Loucy (cell line): ENCODE data around the gene PCDHGA7.
"Not testable (repeated sequence)": the region's sequence is repeated elsewhere in the genome, so short reads cannot be mapped to it uniquely, and the experiment has no call there.

ENCODE experiments used
- H2AFZ ChIP-seq: fragments of 200-600 bp; sonication (generic); 2 replicates; pipeline ENCODE4 v1.6.0; 2016; ENCODE audit warnings: antibody characterized with exemption, mild to moderate bottlenecking, low read length, moderate library complexity
- H3F3A ChIP-seq: fragments of 200-600 bp; 2 replicates; pipeline ENCODE4 v1.6.0; 2016; ENCODE audit warnings: antibody characterized with exemption, low read depth, mild to moderate bottlenecking
- H3K27me3 ChIP-seq: fragments of 200-600 bp; sonication (generic); 2 replicates; pipeline ENCODE4 v1.6.1; 2014; ENCODE audit warnings: low read length, mild to moderate bottlenecking; ENCODE audit not compliant: insufficient read depth, poor library complexity, severe bottlenecking
- H3K36me3 ChIP-seq: fragments of 200-600 bp; sonication (generic); 2 replicates; pipeline ENCODE4 v1.6.1; 2016; ENCODE audit warnings: low read length; ENCODE audit not compliant: insufficient read depth
- H3K4me1 ChIP-seq: fragments of 200-600 bp; sonication (generic); 2 replicates; pipeline ENCODE4 v1.5.1; 2014; ENCODE audit warnings: low read length, mild to moderate bottlenecking; ENCODE audit not compliant: insufficient read depth, poor library complexity, severe bottlenecking
- H3K4me2 ChIP-seq: fragments of 200-600 bp; sonication (generic); 2 replicates; pipeline ENCODE4 v1.6.0; 2014; ENCODE audit warnings: antibody characterized with exemption, low read length, low read depth, mild to moderate bottlenecking; ENCODE audit not compliant: poor library complexity, severe bottlenecking
- H3K4me3 ChIP-seq: fragments of 200-600 bp; sonication (generic); 2 replicates; pipeline ENCODE4 v1.5.1; 2014; ENCODE audit warnings: low read length, mild to moderate bottlenecking, mixed read lengths; ENCODE audit not compliant: poor library complexity, severe bottlenecking
- H3K79me2 ChIP-seq: fragments of 200-600 bp; sonication (generic); 2 replicates; pipeline ENCODE4 v1.6.1; 2014; ENCODE audit warnings: low read length; ENCODE audit not compliant: insufficient read depth
- H3K9ac ChIP-seq: fragments of 200-600 bp; sonication (generic); 2 replicates; pipeline ENCODE4 v1.6.0; 2014; ENCODE audit warnings: mild to moderate bottlenecking, low read depth, low read length, moderate library complexity; ENCODE audit not compliant: poor library complexity, severe bottlenecking
- H3K9me2 ChIP-seq: fragments of 200-600 bp; sonication (generic); replicated peaks from 2 replicates; pipeline ENCODE4 v1.6.1; 2016; ENCODE audit warnings: low read depth, low read length, mixed read lengths
- H3K9me3 ChIP-seq: fragments of 200-600 bp; sonication (generic); 2 replicates; pipeline ENCODE4 v1.6.1; 2014; ENCODE audit warnings: mild to moderate bottlenecking, antibody characterized with exemption, low read length, low read depth; ENCODE audit not compliant: insufficient read depth
- H4K20me1 ChIP-seq: fragments of 200-600 bp; sonication (generic); 2 replicates; pipeline ENCODE4 v1.6.0; 2014; ENCODE audit warnings: antibody characterized with exemption, low read length, mild to moderate bottlenecking; ENCODE audit not compliant: insufficient read depth, poor library complexity, severe bottlenecking
- EZH2phosphoT487 ChIP-seq: fragments of 200-600 bp; IDR thresholded peaks from 2 replicates; pipeline ENCODE4 v1.6.1; 2018; ENCODE audit warnings: antibody characterized with exemption, mild to moderate bottlenecking, moderate library complexity, borderline replicate concordance
- TF ChIP-seq, protein P1 (sequence below): fragments of 200-600 bp; sonication (generic); conservative IDR thresholded peaks from 2 replicates; pipeline ENCODE4 v1.5.1; 2014; ENCODE audit warnings: mild to moderate bottlenecking, antibody characterized with exemption, low read length

Gene PCDHGA7

DNA sequence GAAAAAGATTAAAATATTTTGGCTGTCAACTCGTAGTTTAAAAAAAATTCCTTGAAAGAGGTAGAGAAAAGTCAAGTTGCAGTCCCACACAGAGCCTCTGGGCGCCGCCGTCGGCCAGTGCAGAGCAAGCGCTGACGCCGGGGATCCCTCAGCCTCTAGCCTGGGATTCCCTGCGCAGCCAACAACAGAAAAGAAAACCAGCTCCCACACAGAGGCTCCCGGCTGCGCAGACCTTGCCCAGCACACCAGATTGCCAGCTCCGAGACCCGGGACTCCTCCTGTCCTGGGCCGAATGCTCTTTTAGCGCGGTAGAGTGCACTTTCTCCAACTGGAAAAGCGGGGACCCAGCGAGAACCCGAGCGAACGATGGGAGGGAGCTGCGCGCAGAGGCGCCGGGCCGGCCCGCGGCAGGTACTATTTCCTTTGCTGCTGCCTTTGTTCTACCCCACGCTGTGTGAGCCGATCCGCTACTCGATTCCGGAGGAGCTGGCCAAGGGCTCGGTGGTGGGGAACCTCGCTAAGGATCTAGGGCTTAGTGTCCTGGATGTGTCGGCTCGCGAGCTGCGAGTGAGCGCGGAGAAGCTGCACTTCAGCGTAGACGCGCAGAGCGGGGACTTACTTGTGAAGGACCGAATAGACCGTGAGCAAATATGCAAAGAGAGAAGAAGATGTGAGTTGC lies 35.1 kb downstream of the PCDHGA7 start, which contains the start of gene PCDHGB7:
TSS of gene PCDHGB7 (plus strand) at position 184 of the 679 bp plus-strand sequence. CDS start at position 367, 183 bp downstream.
- not testable (repeated sequence) for H3K9me2 ChIP-seq, H3K4me2 ChIP-seq, H3K9me3 ChIP-seq, H3K27me3 ChIP-seq, H3F3A ChIP-seq, H4K20me1 ChIP-seq, H3K9ac ChIP-seq, H3K4me1 ChIP-seq, H3K79me2 ChIP-seq, H3K36me3 ChIP-seq, H2AFZ ChIP-seq
- TF ChIP-seq, protein P1, sequence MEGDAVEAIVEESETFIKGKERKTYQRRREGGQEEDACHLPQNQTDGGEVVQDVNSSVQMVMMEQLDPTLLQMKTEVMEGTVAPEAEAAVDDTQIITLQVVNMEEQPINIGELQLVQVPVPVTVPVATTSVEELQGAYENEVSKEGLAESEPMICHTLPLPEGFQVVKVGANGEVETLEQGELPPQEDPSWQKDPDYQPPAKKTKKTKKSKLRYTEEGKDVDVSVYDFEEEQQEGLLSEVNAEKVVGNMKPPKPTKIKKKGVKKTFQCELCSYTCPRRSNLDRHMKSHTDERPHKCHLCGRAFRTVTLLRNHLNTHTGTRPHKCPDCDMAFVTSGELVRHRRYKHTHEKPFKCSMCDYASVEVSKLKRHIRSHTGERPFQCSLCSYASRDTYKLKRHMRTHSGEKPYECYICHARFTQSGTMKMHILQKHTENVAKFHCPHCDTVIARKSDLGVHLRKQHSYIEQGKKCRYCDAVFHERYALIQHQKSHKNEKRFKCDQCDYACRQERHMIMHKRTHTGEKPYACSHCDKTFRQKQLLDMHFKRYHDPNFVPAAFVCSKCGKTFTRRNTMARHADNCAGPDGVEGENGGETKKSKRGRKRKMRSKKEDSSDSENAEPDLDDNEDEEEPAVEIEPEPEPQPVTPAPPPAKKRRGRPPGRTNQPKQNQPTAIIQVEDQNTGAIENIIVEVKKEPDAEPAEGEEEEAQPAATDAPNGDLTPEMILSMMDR = peak; percentile 60
- peak within 1 kb of the TSS; percentile 21 for H3K4me3 ChIP-seq

DNA sequence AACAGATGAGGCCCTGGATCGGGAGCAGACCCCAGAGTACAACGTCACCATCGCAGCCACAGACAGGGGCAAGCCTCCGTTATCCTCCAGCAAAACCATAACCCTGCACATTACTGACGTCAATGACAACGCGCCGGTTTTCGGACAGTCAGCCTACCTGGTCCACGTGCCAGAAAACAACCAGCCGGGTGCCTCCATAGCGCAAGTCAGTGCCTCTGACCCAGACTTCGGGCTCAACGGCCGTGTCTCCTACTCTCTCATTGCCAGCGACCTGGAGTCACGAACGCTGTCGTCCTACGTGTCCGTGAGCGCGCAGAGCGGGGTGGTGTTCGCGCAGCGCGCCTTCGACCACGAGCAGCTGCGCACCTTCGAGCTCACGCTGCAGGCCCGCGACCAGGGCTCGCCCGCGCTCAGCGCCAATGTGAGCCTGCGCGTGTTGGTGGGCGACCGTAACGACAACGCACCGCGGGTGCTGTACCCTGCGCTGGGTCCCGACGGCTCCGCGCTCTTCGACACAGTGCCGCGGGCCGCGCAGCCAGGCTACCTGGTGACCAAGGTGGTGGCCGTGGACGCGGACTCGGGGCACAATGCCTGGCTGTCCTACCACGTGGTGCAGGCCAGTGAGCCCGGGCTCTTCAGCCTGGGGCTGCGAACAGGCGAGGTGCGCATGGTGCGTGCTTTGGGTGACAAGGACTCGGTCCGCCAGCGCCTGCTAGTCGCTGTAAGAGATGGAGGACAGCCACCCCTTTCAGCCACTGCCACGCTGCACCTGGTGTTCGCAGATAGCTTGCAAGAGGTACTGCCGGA lies 36.7 kb downstream of the PCDHGA7 start:
- Histone ChIP-seq H3K4me2 (no peak overlapping the region), H4K20me1 (no peaks in the 10 kb centered on the region), H3K9ac (no peak overlapping the region), H3K27me3 (no peaks in the 10 kb centered on the region), H3K9me3 (no peaks in the 10 kb centered on the region), H3K4me3 (no peak overlapping the region), H3K79me2 (no peaks in the 10 kb centered on the region), H3K36me3 (no peaks in the 10 kb centered on the region), H3K4me1 (no peaks in the 10 kb centered on the region), H3F3A (no peaks in the 10 kb centered on the region), H2AFZ (no peak overlapping the region), H3K9me2 (no peaks in the 10 kb centered on the region)
- TF ChIP-seq, protein P1 = no peak
- no peak for TF ChIP-seq EZH2phosphoT487

DNA sequence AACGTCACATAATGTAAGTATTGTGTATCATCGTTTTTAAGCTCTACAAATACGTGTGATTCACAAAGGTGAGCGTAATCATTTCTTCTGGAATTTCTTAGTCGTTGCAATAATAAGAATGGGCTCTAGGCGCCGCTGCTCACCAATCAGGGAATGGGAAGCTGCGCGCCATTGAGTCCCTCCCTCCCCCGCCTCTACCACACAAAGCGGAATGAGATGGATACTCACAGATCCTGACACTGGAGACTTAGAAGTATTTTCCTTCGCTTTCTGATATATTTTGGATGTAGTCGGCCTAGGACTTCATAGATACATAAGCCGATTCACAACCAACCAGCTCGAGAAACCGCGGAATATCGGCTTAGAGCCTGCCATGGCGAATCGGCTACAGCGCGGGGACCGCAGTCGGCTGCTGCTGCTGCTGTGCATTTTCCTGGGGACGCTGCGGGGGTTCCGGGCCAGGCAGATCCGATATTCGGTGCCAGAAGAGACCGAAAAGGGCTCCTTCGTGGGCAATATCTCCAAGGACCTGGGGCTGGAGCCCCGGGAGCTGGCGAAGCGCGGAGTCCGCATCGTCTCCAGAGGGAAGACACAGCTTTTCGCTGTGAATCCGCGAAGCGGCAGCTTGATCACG lies 38.4 kb downstream of the PCDHGA7 start, which contains the start of gene PCDHGA11:
TSS of gene PCDHGA11 (plus strand) at position 197 of the 634 bp plus-strand sequence. CDS start at position 374, 177 bp downstream.
- no peak for TF ChIP-seq EZH2phosphoT487
- TF ChIP-seq, protein P1 = peak; percentile 55
- H3K9me3 ChIP-seq = no peaks in the 10 kb centered on the region
- no peaks in the 10 kb centered on the region for H4K20me1 ChIP-seq
- no peaks in the 10 kb centered on the region for H3K27me3 ChIP-seq
- H3K9ac ChIP-seq = no peak within 1 kb of the TSS
- no peak within 1 kb of the TSS for H3K4me2 ChIP-seq
- no peaks in the 10 kb centered on the region for H3F3A ChIP-seq
- H3K9me2 ChIP-seq = no peaks in the 10 kb centered on the region
- H3K4me1 ChIP-seq = no peaks in the 10 kb centered on the region
- H3K36me3 ChIP-seq = no peaks in the 10 kb centered on the region
- H3K4me3 ChIP-seq = no peak within 1 kb of the TSS
- H2AFZ ChIP-seq = no peak within 1 kb of the TSS
- H3K79me2 ChIP-seq = no peaks in the 10 kb centered on the region
